Esophagus squamous epithelium (tissue), 5 donors: ENCODE data around the gene MARCHF11. TPM values are rescaled to one million over a fixed set of nuclear protein-coding genes. Genes with fewer than 3 reads are reported as not detected.

Experiments
- DNase-seq: peaks from one replicate; lab custom pipeline; 2025; lab: John Stamatoyannopoulos, UW
- H3K27ac ChIP-seq, 4 donors: fragments of 200-600 bp; sonication (generic); one replicate each; pipeline ENCODE4 v1.5.1; 2016 to 2019; ENCODE audit warnings: mild to moderate bottlenecking in 1 of 4
- H3K27me3 ChIP-seq, 4 donors: fragments of 200-600 bp; sonication (generic); 1 replicate in 3 of 4; 2 replicates in 1 of 4; pipeline versions ENCODE4 v1.5.1 to v1.6.0; 2017 to 2021; ENCODE audit warnings: antibody characterized with exemption in 1 of 4
- H3K36me3 ChIP-seq, 3 donors: fragments of 200-600 bp; sonication (generic); one replicate each; pipeline ENCODE4 v1.5.1; 2016 to 2019
- H3K4me1 ChIP-seq, 3 donors: fragments of 200-600 bp; sonication (generic); one replicate each; pipeline ENCODE4 v1.5.1; 2017 to 2019
- H3K4me3 ChIP-seq, 4 donors: fragments of 200-600 bp; sonication (generic); 1 replicate in 3 of 4; 2 replicates in 1 of 4; pipeline ENCODE4 v1.5.1; 2016 to 2019; ENCODE audit warnings: mild to moderate bottlenecking in 2 of 4, moderate library complexity in 1 of 4
- H3K9me3 ChIP-seq, 3 donors: fragments of 200-600 bp; sonication (generic); one replicate each; pipeline ENCODE4 v1.5.1; 2016 to 2019
- CTCF ChIP-seq, 6 experiments: fragments of 450-650 bp in 4 of 6; fragments of 200-600 bp in 2 of 6; sonication (generic) in 2 of 6; IDR thresholded peaks; one replicate each; pipeline ENCODE4 v1.5.1; 2016 to 2019; ENCODE audit warnings: antibody characterized with exemption in 6 of 6, mild to moderate bottlenecking in 4 of 6, moderate library complexity in 4 of 6
- POLR2A ChIP-seq, 4 donors: fragments of 450-650 bp; IDR thresholded peaks; one replicate each; pipeline ENCODE4 v1.6.1; 2017; ENCODE audit warnings: antibody characterized with exemption in 4 of 4, mild to moderate bottlenecking in 4 of 4, moderate library complexity in 3 of 4
- WGBS, 2 donors: methylation state at CpG; one replicate each; pipeline ENCODE4 v1.1.5; 2018; 5-methylcytosine and 5-hydroxymethylcytosine counted together
- intact Hi-C: fragments of 100-400 bp; cut with DNase I; formaldehyde crosslinking; loops from one replicate; pipeline ENCODE4 v1.15.0; 2022
- total RNA-seq, 4 donors: library from RNA; depleted of rRNA; stranded (reverse); fragments of >200 nt; gene quantifications; one replicate each; pipeline ENCODE4 v1.1.0, GENCODE V29; 2016
- donor health status: DM: yes; HTN: yes; CAD: no.

The MARCHF11 gene
- total RNA-seq, 4 donors from 2014 or later, result not detected

- 40 to 77% methylated on average over 1 of the region's 1 CpG for WGBS, 2 donors
- no peak for DNase-seq
Observed at GRCh38 chr5:16135003-16135402, 44.6 kb downstream of the MARCHF11 start.

GRCh38 chr5:16134204-16134603 is 45.4 kb downstream of the MARCHF11 start:
- 50 to 69% methylated on average over 3 of the region's 3 CpGs for WGBS, 2 donors
- Histone ChIP-seq H3K36me3 (no peaks in the 10 kb centered on the region), H3K4me3 (no peak overlapping the region), H3K27ac (no peak overlapping the region), H3K9me3 (peaks cover 0 to 6% (median 0%) of the 10 kb centered on the region in 3 donors), H3K4me1 (no peaks in the 10 kb centered on the region), H3K27me3 (no peaks in the 10 kb centered on the region)
- intact Hi-C loops, result no loop called here
- TF ChIP-seq CTCF (IDR thresholded peaks at IDR 0.05), result no peak
- TF ChIP-seq POLR2A (IDR thresholded peaks at IDR 0.05), result no peak
- DNase-seq, result no peak

More at GRCh38 chr5:16135003-16135402, 44.6 kb downstream of the MARCHF11 start:
- intact Hi-C loops, result no loop called here
- Histone ChIP-seq H3K4me1 (no peaks in the 10 kb centered on the region), H3K27me3 (no peaks in the 10 kb centered on the region), H3K36me3 (no peaks in the 10 kb centered on the region), H3K9me3 (peaks cover 0 to 6% (median 0%) of the 10 kb centered on the region in 3 donors), H3K4me3 (no peak overlapping the region), H3K27ac (no peak overlapping the region)
- no peak for TF ChIP-seq POLR2A (IDR thresholded peaks at IDR 0.05)
- no peak for TF ChIP-seq CTCF (IDR thresholded peaks at IDR 0.05)

GRCh38 chr5:16131878-16132277 is 47.7 kb downstream of the MARCHF11 start:
- WGBS, 2 donors, result 81 to 83% methylated on average over 5 of the region's 5 CpGs
- no peak overlapping the region for H3K27ac ChIP-seq

GRCh38 chr5:16128944-16129343 is 50.6 kb downstream of the MARCHF11 start:
- DNase-seq, result no peak
- no peaks in the 10 kb centered on the region for H3K9me3 ChIP-seq
- 48 to 73% methylated on average over 5 of the region's 5 CpGs for WGBS, 2 donors
- intact Hi-C loops, result no loop called here
- peaks cover 0 to 4% (median 0%) of the 10 kb centered on the region in 4 donors for H3K27me3 ChIP-seq
- no peak overlapping the region for H3K4me3 ChIP-seq
- no peaks in the 10 kb centered on the region for H3K4me1 ChIP-seq
- H3K27ac ChIP-seq, result no peak overlapping the region
- TF ChIP-seq POLR2A (IDR thresholded peaks at IDR 0.05), result no peak
- no peak for TF ChIP-seq CTCF (IDR thresholded peaks at IDR 0.05)
- no peaks in the 10 kb centered on the region for H3K36me3 ChIP-seq

More at GRCh38 chr5:16131878-16132277, 47.7 kb downstream of the MARCHF11 start:
- no peaks in the 10 kb centered on the region for H3K4me1 ChIP-seq
- DNase-seq, result no peak
- H3K4me3 ChIP-seq, result no peak overlapping the region
- peaks cover 0 to 4% (median 0%) of the 10 kb centered on the region in 4 donors for H3K27me3 ChIP-seq
- H3K9me3 ChIP-seq, result no peaks in the 10 kb centered on the region
- TF ChIP-seq POLR2A (IDR thresholded peaks at IDR 0.05) (no peak), CTCF (IDR thresholded peaks at IDR 0.05) (no peak)
- intact Hi-C loops, result no loop called here
- H3K36me3 ChIP-seq, result no peaks in the 10 kb centered on the region

- no peak overlapping the region for H3K4me3 ChIP-seq
- intact Hi-C loops, result no loop called here
- DNase-seq, result no peak
Observed at GRCh38 chr5:16127865-16128544, 51.6 kb downstream of the MARCHF11 start.

More at GRCh38 chr5:16127865-16128544, 51.6 kb downstream of the MARCHF11 start:
- Histone ChIP-seq H3K4me1 (no peaks in the 10 kb centered on the region), H3K27me3 (peaks cover 0 to 4% (median 0%) of the 10 kb centered on the region in 4 donors), H3K36me3 (no peaks in the 10 kb centered on the region), H3K27ac (no peak overlapping the region), H3K9me3 (no peaks in the 10 kb centered on the region)
- 54 to 57% methylated on average over 2 to 4 of the region's 4 CpGs for WGBS, 2 donors
- TF ChIP-seq POLR2A (IDR thresholded peaks at IDR 0.05), result no peak
- TF ChIP-seq CTCF (IDR thresholded peaks at IDR 0.05), result no peak
